GM06990 (cell line): Measurements from ENCODE around the gene NTM.

ENCODE experiments used
- DNase-seq: peaks from one replicate; pipeline ENCODE4 v3.0.0-alpha.2; 2011; ENCODE audit not compliant: insufficient read length; ENCODE audit errors: extremely low read depth
- H3K27me3 ChIP-seq: replicated peaks from 2 replicates; pipeline ENCODE4 v1.6.0; 2011; ENCODE audit warnings: low read length; ENCODE audit not compliant: control insufficient read depth, insufficient read depth
- H3K36me3 ChIP-seq: 2 replicates; pipeline ENCODE4 v1.5.1; 2011; ENCODE audit warnings: low read length; ENCODE audit not compliant: control insufficient read depth, insufficient read depth
- H3K4me3 ChIP-seq: replicated peaks from 2 replicates; pipeline ENCODE4 v1.5.1; 2011; ENCODE audit warnings: low read depth, mild to moderate bottlenecking, control low read depth, low read length
- TF ChIP-seq, protein P1 (sequence below): IDR thresholded peaks from 2 replicates; pipeline ENCODE4 v1.5.1; 2011; ENCODE audit warnings: low read length, control low read depth, mild to moderate bottlenecking, inconsistent platforms; ENCODE audit not compliant: insufficient read depth, poor library complexity, severe bottlenecking

NTM gene

DNA sequence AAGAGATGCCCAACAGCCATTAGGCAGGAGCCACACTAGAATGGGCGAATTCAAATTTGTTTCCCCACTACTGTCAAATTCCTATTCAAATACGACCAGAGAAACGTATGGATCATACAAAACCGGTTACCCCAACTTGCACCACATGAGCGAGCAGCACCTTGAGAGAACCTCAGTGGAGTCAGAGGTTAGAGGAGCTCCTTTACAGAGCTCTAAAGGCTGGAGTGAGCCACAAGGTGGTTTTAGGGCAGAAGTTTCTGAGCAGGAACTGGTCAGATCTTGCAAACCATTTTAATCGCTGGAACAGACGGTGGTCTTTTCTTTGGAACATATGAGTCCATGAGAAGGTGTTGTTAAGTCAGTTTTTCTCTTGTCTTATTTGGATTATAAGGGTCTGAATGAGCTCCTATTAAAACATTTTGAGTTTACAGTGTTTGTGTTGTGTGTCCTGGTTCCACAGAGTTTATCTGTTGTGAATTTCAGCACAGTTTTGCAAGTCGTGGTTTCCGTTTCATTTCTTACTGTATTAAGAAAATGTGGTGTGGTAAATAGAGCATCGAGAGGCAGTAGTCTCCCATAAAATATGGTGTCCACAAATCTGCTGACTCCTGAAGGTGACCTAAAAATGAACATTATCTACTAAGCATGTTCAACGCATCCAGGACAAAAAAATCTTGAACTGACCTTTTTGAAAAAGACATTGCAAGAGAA lies 471.7 kb downstream of the NTM start:
- no peak overlapping the region for H3K4me3 ChIP-seq
- TF ChIP-seq, protein P1, sequence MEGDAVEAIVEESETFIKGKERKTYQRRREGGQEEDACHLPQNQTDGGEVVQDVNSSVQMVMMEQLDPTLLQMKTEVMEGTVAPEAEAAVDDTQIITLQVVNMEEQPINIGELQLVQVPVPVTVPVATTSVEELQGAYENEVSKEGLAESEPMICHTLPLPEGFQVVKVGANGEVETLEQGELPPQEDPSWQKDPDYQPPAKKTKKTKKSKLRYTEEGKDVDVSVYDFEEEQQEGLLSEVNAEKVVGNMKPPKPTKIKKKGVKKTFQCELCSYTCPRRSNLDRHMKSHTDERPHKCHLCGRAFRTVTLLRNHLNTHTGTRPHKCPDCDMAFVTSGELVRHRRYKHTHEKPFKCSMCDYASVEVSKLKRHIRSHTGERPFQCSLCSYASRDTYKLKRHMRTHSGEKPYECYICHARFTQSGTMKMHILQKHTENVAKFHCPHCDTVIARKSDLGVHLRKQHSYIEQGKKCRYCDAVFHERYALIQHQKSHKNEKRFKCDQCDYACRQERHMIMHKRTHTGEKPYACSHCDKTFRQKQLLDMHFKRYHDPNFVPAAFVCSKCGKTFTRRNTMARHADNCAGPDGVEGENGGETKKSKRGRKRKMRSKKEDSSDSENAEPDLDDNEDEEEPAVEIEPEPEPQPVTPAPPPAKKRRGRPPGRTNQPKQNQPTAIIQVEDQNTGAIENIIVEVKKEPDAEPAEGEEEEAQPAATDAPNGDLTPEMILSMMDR, result no peak
- no peak for DNase-seq
- no peaks in the 10 kb centered on the region; the same call in 1 of the 2 replicates for H3K27me3 ChIP-seq
- H3K36me3 ChIP-seq, result no peaks in the 10 kb centered on the region

GRCh38 chr11:131845255-131845654 lies 474.8 kb downstream of the NTM start:
- TF ChIP-seq, protein P1, result no peak
- H3K27me3 ChIP-seq, result peaks cover 2% of the 10 kb centered on the region; the same call in 1 of the 2 replicates
- no peaks in the 10 kb centered on the region for H3K36me3 ChIP-seq
- no peak for DNase-seq
- H3K4me3 ChIP-seq, result no peak overlapping the region

- Histone ChIP-seq H3K36me3 (no peaks in the 10 kb centered on the region), H3K4me3 (no peak overlapping the region), H3K27me3 (peaks cover 2% of the 10 kb centered on the region; the same call in 1 of the 2 replicates)
- TF ChIP-seq, protein P1, result no peak
- DNase-seq, result no peak
Observed at GRCh38 chr11:131849485-131849884, 479.1 kb downstream of the NTM start.

DNA sequence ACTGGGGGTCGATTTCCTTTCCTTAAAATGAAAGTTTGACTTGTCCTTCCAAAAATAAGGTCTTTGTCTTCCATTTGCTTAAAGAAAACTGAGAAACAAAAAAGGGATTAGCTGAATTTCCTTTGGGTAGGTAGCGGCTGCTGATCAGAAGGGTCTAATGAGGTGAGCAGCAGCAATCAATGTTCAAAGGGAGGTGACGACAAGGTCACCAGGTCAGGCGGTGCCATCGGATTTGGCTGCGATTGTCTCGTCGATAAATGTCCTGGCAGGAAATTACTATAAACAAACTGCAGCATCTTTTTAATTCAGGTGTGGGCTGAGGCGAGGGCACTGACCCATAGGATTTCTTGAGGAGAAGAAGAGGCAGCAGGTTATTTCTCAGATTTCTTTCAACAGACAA lies 480.1 kb downstream of the NTM start:
- H3K4me3 ChIP-seq, result no peak overlapping the region
- H3K27me3 ChIP-seq, result peaks cover 2% of the 10 kb centered on the region; the same call in 1 of the 2 replicates
- H3K36me3 ChIP-seq, result no peaks in the 10 kb centered on the region
- TF ChIP-seq, protein P1, result no peak
- DNase-seq, result no peak

GRCh38 chr11:131851964-131852755 lies 481.7 kb downstream of the NTM start:
- no peak for DNase-seq

More at GRCh38 chr11:131851964-131852755, 481.7 kb downstream of the NTM start:
- Histone ChIP-seq H3K27me3 (peaks cover 2% of the 10 kb centered on the region; the same call in 1 of the 2 replicates), H3K4me3 (no peak overlapping the region), H3K36me3 (no peaks in the 10 kb centered on the region)
- TF ChIP-seq, protein P1, result no peak
